Glutamatergic neuron (in vitro differentiated cells): ENCODE measurements around the gene PSTK. TPM values are rescaled to one million over a fixed set of nuclear protein-coding genes. Genes with fewer than 3 reads are reported as not detected.

ENCODE experiments used
- DNase-seq: peaks from one replicate; pipeline ENCODE4 v3.0.0; 2022
- H3K27ac Mint-ChIP-seq: one replicate; pipeline ENCODE4 v1.8.0; 2020; ENCODE audit warnings: mild to moderate bottlenecking, mixed read lengths, inconsistent platforms; ENCODE audit not compliant: unreplicated experiment
- H3K27me3 Mint-ChIP-seq: one replicate; pipeline ENCODE4 v1.8.0; 2020; ENCODE audit warnings: mild to moderate bottlenecking, moderate library complexity, mixed read lengths, inconsistent platforms; ENCODE audit not compliant: unreplicated experiment
- H3K36me3 Mint-ChIP-seq: one replicate; pipeline ENCODE4 v1.8.0; 2020; ENCODE audit warnings: mild to moderate bottlenecking, mixed read lengths, inconsistent platforms; ENCODE audit not compliant: unreplicated experiment
- H3K4me1 Mint-ChIP-seq: one replicate; pipeline ENCODE4 v1.8.0; 2020; ENCODE audit warnings: mild to moderate bottlenecking, low read depth, mixed read lengths, inconsistent platforms; ENCODE audit not compliant: unreplicated experiment
- H3K4me3 Mint-ChIP-seq: one replicate; pipeline ENCODE4 v1.8.0; 2020; ENCODE audit warnings: mild to moderate bottlenecking, mixed read lengths, inconsistent platforms; ENCODE audit not compliant: unreplicated experiment
- H3K9me3 Mint-ChIP-seq: one replicate; pipeline ENCODE4 v1.8.0; 2020; ENCODE audit warnings: mild to moderate bottlenecking, moderate library complexity, mixed read lengths, inconsistent platforms; ENCODE audit not compliant: unreplicated experiment
- CTCF ChIP-seq: fragments of 200-600 bp; sonication (generic); IDR thresholded peaks from one replicate; pipeline ENCODE4 v1.5.0; 2021; ENCODE audit not compliant: partially characterized antibody, unreplicated experiment
- total RNA-seq: library from RNA; stranded (reverse); fragmentation: NEBNext Ultra II Directional; extraction: Animal tissue kit (Norgen Biotek cat#: 25700); gene quantifications from one replicate; pipeline ENCODE4 v1.2.1, GENCODE V29; 2021; ENCODE audit not compliant: unreplicated experiment

Gene PSTK
- total RNA-seq, 1 donor from 2014 or later, result 3.8 TPM

- no peak for DNase-seq
- H3K4me3 Mint-ChIP-seq, result no peak overlapping the region
- no peaks in the 10 kb centered on the region for H3K9me3 Mint-ChIP-seq
- H3K4me1 Mint-ChIP-seq, result no peaks in the 10 kb centered on the region
- H3K36me3 Mint-ChIP-seq, result no peaks in the 10 kb centered on the region
- no peaks in the 10 kb centered on the region for H3K27me3 Mint-ChIP-seq
- TF ChIP-seq CTCF, result no peak
- no peak overlapping the region for H3K27ac Mint-ChIP-seq
Measured at GRCh38 chr10:123021517-123021916, 41.3 kb downstream of the PSTK start.

GRCh38 chr10:123024540-123024939 lies 44.3 kb downstream of the PSTK start:
- no peaks in the 10 kb centered on the region for H3K9me3 Mint-ChIP-seq
- no peaks in the 10 kb centered on the region for H3K36me3 Mint-ChIP-seq
- H3K27ac Mint-ChIP-seq, result no peak overlapping the region
- no peaks in the 10 kb centered on the region for H3K27me3 Mint-ChIP-seq
- no peak for DNase-seq
- no peaks in the 10 kb centered on the region for H3K4me1 Mint-ChIP-seq
- TF ChIP-seq CTCF, result no peak
- no peak overlapping the region for H3K4me3 Mint-ChIP-seq

- Mint-ChIP-seq H3K4me1 (no peaks in the 10 kb centered on the region), H3K36me3 (no peaks in the 10 kb centered on the region), H3K27me3 (no peaks in the 10 kb centered on the region), H3K4me3 (no peak overlapping the region), H3K9me3 (no peaks in the 10 kb centered on the region), H3K27ac (no peak overlapping the region)
- DNase-seq, result no peak
- no peak for TF ChIP-seq CTCF
Measured at GRCh38 chr10:123026302-123026701, 46.1 kb downstream of the PSTK start.

GRCh38 chr10:123027861-123028260 lies 47.7 kb downstream of the PSTK start:
- Mint-ChIP-seq H3K4me3 (no peak overlapping the region), H3K27ac (no peak overlapping the region), H3K27me3 (no peaks in the 10 kb centered on the region), H3K36me3 (no peaks in the 10 kb centered on the region), H3K4me1 (no peaks in the 10 kb centered on the region), H3K9me3 (no peaks in the 10 kb centered on the region)
- no peak for TF ChIP-seq CTCF
- DNase-seq, result no peak

- DNase-seq, result no peak
- Mint-ChIP-seq H3K27me3 (no peaks in the 10 kb centered on the region), H3K27ac (no peak overlapping the region), H3K9me3 (no peaks in the 10 kb centered on the region), H3K4me3 (no peak overlapping the region), H3K36me3 (no peaks in the 10 kb centered on the region), H3K4me1 (no peaks in the 10 kb centered on the region)
- no peak for TF ChIP-seq CTCF
Measured at GRCh38 chr10:123031124-123031523, 50.9 kb downstream of the PSTK start.
